HFFc6 (cell line): ENCODE measurements around the gene DYNC1LI2. TPM values are rescaled to one million over a fixed set of nuclear protein-coding genes. Genes with fewer than 3 reads are reported as not detected.
"Not testable (repeated sequence)": the region's sequence is repeated elsewhere in the genome, so short reads cannot be mapped to it uniquely, and the experiment has no call there.

ENCODE experiments used
- DNase-seq: peaks from one replicate; pipeline ENCODE4 v3.0.0-alpha.2; 2018
- H3K27ac Mint-ChIP-seq: 2 replicates; pipeline ENCODE4 v1.8.0; 2020; ENCODE audit warnings: mild to moderate bottlenecking, mixed read lengths
- H3K27me3 Mint-ChIP-seq: 2 replicates; pipeline ENCODE4 v1.8.0; 2021; ENCODE audit warnings: mild to moderate bottlenecking, moderate library complexity, mixed read lengths; ENCODE audit not compliant: insufficient read depth
- H3K36me3 Mint-ChIP-seq: 2 replicates; pipeline ENCODE4 v1.8.0; 2021; ENCODE audit warnings: low read depth, mixed read lengths
- H3K4me1 Mint-ChIP-seq: 2 replicates; pipeline ENCODE4 v1.8.0; 2020; ENCODE audit warnings: low read depth, mixed read lengths
- H3K4me3 Mint-ChIP-seq: 2 replicates; pipeline ENCODE4 v1.8.0; 2020; ENCODE audit warnings: mild to moderate bottlenecking, moderate library complexity, mixed read lengths
- H3K9me3 Mint-ChIP-seq: 2 replicates; pipeline ENCODE4 v1.8.0; 2020; ENCODE audit warnings: mild to moderate bottlenecking, mixed read lengths
- total RNA-seq, 6 experiments: library from RNA; stranded (reverse); fragmentation: NEBNext Ultra II Directional; extraction: Animal tissue kit (Norgen Biotek cat#: 25700); gene quantifications; 2 replicates in 1 of 6; 3 replicates in 5 of 6; pipeline ENCODE4 v1.2.3, GENCODE V29; 2021
- TF ChIP-seq, protein P1 (sequence below): fragments of 200-600 bp; sonication (generic); IDR thresholded peaks from 2 replicates; pipeline ENCODE4 v1.5.0; 2021; ENCODE audit warnings: antibody characterized with exemption, mild to moderate bottlenecking

The DYNC1LI2 gene
- total RNA-seq, 6 experiments from 2014 or later: 84.7 to 103 (median 99.7) TPM

DNA sequence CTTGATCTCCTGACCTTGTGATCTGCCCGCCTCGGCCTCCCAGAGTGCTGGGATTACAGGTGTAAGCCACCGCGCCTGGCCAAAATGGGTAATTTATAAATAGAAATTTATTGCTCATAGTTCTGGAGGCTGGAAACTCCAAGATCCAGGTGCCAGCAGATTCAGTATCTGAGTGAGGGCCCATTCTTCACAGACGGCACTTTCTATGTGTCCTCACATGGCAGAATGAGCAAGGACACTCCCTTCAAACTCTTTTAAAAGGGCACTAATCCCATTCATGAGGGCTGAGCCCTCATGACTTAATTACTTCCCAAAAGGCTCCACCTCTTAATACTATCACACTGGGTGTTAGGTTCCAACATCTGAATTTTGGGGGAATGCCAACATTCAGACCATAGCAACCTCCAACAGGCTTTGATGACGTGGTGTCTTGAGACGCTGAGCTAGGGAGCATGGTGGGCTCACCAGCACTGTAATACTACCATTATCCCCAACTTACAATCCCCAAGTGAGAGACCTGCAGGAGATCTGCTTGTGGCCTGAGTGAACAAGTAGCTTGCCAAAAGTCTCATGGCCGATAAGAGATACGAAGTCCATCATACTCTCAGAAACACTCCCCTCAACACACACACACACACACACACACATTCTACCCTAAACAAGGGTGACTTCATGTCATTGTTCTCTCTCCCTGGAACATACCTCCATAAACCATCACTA lies 63.3 kb downstream of the DYNC1LI2 start:
- no peak overlapping the region for H3K4me3 Mint-ChIP-seq
- H3K27me3 Mint-ChIP-seq: no peaks in the 10 kb centered on the region
- H3K9me3 Mint-ChIP-seq: no peaks in the 10 kb centered on the region
- TF ChIP-seq, protein P1, sequence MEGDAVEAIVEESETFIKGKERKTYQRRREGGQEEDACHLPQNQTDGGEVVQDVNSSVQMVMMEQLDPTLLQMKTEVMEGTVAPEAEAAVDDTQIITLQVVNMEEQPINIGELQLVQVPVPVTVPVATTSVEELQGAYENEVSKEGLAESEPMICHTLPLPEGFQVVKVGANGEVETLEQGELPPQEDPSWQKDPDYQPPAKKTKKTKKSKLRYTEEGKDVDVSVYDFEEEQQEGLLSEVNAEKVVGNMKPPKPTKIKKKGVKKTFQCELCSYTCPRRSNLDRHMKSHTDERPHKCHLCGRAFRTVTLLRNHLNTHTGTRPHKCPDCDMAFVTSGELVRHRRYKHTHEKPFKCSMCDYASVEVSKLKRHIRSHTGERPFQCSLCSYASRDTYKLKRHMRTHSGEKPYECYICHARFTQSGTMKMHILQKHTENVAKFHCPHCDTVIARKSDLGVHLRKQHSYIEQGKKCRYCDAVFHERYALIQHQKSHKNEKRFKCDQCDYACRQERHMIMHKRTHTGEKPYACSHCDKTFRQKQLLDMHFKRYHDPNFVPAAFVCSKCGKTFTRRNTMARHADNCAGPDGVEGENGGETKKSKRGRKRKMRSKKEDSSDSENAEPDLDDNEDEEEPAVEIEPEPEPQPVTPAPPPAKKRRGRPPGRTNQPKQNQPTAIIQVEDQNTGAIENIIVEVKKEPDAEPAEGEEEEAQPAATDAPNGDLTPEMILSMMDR: no peak
- H3K36me3 Mint-ChIP-seq: 0 out of 2 replicates have a peak, but pooled peaks cover under 1% of the 10 kb centered on the region
- no peak overlapping the region for H3K27ac Mint-ChIP-seq
- no peaks in the 10 kb centered on the region for H3K4me1 Mint-ChIP-seq
- no peak for DNase-seq

DNA sequence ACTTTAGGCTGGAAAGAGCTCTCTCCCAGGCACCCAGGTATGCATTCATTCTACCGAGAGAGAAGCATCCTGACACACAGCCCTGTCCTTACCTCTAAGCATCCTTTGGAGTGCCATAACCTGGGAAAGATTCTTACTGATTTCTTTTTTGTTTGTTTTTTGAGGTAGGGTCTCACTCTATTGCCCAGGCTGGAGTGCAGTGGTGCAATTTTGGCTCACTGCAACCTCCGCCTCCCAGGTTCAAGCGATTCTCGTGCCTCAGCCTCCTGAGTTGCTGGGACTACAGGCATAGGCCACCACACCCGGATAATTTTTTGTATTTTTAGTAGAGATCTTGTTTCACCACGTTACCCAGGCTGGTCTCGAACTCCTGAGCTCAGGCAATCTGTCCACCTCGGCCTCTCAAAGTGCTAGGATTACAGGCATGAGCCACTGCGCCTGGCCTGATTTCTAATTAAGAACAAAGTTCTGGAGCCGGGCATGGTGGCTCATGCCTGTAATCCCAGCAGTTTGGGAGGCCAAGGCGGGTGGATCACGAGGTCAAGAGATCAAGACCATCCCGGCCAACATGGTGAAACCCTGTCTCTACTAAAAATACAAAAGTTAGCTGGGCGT lies 65.8 kb downstream of the DYNC1LI2 start:
- peaks cover 16% of the 10 kb centered on the region for H3K4me1 Mint-ChIP-seq
- not testable (repeated sequence) for DNase-seq, H3K36me3 Mint-ChIP-seq, H3K9me3 Mint-ChIP-seq, H3K27me3 Mint-ChIP-seq, H3K27ac Mint-ChIP-seq, H3K4me3 Mint-ChIP-seq

DNA sequence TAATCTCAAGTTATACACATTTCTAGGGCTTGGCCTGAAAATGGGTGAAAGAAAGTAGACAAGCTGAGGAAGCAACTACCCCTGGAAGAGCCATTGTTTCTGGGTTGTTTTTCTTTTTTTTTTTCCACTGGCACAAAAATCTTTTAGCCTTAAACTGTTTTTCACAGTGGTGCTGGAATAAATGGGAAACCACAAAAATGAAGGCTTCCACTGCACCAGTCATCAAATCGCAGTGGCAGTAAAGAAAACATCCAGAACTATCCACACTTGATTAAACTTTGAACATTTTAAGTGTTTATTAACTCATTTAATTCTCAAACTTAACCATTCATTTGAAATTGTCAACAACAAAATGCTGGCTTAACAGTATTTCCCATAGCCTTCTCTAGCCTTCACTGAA lies 69.1 kb downstream of the DYNC1LI2 start:
- Mint-ChIP-seq H3K27me3 (no peaks in the 10 kb centered on the region; the same call in 1 of the 2 replicates), H3K27ac (peak overlapping the region; percentile 54), H3K4me3 (no peak overlapping the region), H3K4me1 (peaks cover 23% of the 10 kb centered on the region), H3K36me3 (peaks cover 5% of the 10 kb centered on the region; the same call in 1 of the 2 replicates), H3K9me3 (no peaks in the 10 kb centered on the region)
- TF ChIP-seq, protein P1: no peak
- no peak for DNase-seq

DNA sequence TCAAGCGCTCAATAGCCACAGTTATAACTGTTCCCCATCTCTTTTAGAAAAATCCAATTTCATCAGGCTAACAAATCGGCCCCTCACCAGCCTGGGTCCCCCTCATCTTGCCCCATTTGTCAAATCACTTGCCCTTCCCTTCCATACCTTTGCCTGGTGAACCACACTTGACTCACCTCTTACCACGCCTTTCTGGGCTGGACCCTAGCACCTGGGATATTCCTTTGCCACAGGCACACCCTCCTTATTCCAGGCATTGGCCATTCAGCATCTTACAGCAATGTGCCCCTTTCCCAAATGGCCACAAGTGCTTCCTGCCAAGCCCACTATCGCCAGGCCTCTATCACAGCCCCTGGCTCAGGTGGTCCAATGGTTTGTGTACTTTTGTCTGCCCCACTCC lies 69.7 kb downstream of the DYNC1LI2 start:
- Mint-ChIP-seq H3K9me3 (no peaks in the 10 kb centered on the region), H3K36me3 (peaks cover 5% of the 10 kb centered on the region; the same call in 1 of the 2 replicates), H3K27me3 (no peaks in the 10 kb centered on the region; the same call in 1 of the 2 replicates), H3K4me3 (no peak overlapping the region), H3K4me1 (peaks cover 24% of the 10 kb centered on the region), H3K27ac (peak overlapping the region; percentile 54; the same call in 1 of the 2 replicates)
- no peak for DNase-seq
- TF ChIP-seq, protein P1: no peak

DNA sequence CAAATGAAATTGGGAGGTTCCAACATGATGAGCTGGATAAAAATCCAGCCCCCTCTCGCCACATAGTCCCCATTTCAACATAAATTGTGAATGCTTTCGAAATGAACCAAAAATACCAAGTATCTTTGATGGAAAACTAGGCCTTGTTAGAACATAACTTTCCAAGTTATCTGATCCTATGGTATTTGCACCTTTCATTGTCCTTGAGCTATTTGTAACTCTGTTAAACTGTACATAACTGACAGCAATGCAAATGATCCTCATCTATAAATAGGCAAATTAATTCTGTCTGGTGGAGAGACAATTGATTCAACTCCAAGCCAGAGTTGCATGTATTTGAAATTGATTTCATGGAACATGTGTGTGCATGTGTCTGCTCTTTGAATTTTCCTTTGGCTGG lies 73.1 kb downstream of the DYNC1LI2 start:
- H3K27ac Mint-ChIP-seq: peak overlapping the region; percentile 54; the same call in 1 of the 2 replicates
- H3K27me3 Mint-ChIP-seq: peaks cover 1% of the 10 kb centered on the region
- H3K4me3 Mint-ChIP-seq: no peak overlapping the region
- H3K9me3 Mint-ChIP-seq: no peaks in the 10 kb centered on the region
- TF ChIP-seq, protein P1: no peak
- peaks cover 5% of the 10 kb centered on the region; the same call in 1 of the 2 replicates for H3K36me3 Mint-ChIP-seq
- H3K4me1 Mint-ChIP-seq: peaks cover 33% of the 10 kb centered on the region
- DNase-seq: no peak

DNA sequence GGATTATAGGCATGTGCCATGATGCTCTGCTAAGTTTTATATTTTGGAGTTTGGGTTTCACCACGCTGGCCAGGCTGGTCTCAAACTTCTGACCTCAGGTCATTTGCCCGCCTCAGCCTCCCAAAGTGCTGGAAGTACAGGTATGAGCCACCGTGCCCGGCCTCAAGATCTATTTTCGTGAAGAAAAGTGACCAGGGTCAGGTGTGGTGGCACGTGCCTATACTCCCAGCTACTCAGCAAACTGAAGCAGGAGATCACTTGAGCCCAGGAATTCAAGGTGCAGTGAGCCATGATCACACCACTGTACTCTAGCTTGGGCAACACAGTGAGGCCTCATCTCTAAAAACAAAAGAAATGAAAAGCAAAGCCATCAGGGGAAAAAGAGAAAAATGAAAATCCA lies 73.6 kb downstream of the DYNC1LI2 start:
- Mint-ChIP-seq H3K36me3 (peaks cover 5% of the 10 kb centered on the region; the same call in 1 of the 2 replicates), H3K4me3 (no peak overlapping the region), H3K27me3 (peaks cover 1% of the 10 kb centered on the region), H3K9me3 (no peaks in the 10 kb centered on the region), H3K4me1 (peaks cover 32% of the 10 kb centered on the region), H3K27ac (peak overlapping the region; percentile 54; the same call in 1 of the 2 replicates)
- DNase-seq: no peak
- TF ChIP-seq, protein P1: no peak
